ENCODE measurements around the gene MRPS27.

Gene MRPS27

DNA sequence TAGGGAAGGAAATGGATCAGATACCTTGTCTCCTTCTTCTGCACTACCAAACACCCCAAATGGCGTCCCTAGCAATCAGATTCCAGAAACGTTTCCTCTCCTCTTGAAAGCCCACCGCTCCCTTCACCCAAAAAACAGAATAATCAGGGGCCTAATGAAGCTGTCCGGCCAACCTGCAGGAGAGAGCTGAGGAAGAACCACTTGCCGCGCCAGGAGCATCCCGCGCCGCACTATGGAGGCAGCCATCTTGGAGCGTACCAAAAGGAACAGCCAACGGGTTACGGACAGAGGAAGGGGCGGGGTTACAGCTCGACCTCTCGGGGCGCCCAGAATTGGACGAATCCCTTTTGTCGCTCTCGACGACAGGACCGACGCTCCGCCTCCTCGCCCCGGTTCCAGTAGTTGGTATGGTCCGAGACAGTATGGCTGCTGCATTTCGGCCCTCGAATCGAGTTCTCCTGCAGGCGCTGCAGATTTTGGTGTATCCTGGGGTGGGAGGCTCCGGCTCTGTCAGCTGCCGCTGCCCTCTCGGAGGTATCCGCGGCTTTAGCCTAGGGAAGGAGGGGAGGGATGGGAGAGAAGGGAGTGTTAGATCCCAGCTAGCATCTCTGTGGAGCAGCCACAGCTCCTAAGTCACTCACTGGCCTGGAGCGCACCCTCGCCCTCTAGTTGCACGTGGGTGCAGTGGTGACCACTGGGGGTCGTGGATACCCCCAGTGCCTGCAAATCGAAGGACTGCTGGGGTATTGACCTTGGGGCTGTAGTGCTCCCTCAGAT, at the start of gene MRPS27, which contains the start of gene PTCD2:
Gene MRPS27, minus strand, starts transcription at position 265 of the 777 bp plus-strand sequence. Its CDS starts 19 bp downstream, at position 246.
Gene PTCD2, plus strand, starts transcription at position 398 of the 777 bp plus-strand sequence. Its CDS starts 10 bp downstream, at position 408.
- DNase-seq: peak; percentile 97

DNA sequence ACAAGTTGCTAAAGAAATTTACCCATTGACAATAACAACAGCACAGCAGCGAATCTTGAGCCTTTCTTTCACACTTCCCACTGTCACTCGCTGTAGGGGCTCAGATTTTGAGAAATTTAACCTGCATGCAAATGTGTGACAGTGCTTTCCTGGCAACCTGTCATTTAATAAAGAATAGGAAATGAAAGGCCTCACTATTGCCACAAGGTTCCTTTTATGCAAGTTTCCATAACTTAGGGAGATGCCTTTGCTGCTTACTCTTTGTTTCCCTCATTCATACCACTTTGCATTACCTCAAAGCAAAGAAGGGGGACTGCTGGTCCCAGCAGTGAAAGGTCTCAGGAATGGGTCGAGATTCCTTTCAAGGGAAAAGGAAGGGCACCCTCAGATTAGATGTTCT, 49.7 kb upstream of the MRPS27 start:
- no peak for DNase-seq

DNA sequence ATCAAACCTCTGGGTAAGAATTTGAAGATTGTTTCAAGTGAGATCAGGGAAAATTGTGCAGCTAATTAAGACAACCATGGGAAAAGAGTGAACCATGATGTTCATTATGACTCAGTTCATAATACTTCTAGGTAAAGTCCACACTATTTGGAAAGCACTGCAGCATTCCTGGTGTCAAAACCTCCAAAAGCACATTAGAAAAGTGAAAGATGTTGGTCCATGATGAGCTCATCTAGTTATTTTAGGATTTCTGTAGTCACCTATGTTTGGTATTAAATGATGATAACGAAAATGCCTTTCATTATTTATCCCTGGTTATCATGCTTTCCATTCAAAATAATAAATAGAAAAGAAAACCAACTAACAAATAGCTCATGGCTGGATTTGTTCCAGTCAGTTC, 49.3 kb upstream of the MRPS27 start:
- no peak for DNase-seq

DNA sequence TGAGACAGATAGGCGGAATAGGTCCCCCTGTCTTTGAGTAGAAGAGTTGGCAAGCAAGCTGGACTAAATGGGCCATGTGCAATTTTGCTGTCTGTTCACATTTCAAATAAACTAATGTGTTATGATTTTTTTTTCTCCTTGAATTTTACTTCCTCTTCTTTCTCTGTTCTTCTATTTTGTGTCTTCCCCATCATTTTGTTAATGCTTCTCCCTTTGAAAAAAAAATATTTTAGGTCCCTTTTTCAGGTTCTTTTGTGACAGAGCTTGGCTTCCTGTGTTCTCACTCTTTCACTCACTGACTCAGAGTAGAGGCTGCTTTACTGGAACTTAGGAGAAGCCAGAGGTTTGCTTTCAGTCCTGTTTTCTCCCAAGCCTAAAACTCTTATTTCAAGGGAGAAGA, 48.2 kb upstream of the MRPS27 start:
- no peak for DNase-seq

DNA sequence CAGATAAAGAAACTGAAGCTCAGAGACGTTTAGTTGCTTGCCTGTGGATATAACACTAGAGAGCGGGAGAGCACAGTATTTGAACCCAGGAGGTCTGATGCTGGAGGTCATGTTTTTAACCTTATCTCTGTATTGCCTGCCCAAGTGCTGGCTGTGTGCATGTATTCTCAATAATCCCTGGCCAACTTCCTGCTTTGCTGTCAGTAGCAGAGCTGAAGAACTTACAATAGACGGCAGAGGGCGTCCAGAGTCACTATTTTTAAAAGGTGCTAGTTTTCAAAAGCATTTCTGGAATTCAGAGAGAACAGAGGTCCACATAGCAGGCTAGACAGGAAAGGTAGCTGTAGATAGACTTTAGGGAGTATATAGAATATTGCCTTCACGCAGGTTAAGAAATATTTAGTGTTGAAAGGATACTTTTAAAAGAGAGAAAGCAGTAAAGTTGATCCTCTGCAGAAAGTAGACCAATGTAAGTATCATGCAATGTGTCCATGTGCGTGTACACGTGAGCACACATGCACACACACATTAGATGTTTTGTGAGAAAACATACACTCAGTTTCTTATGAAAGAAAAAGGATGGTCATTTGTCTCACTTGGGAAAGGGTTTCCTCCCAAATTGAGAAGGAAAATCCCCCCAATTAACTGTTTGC, 46.4 kb upstream of the MRPS27 start:
- peak; percentile 39 for DNase-seq

DNA sequence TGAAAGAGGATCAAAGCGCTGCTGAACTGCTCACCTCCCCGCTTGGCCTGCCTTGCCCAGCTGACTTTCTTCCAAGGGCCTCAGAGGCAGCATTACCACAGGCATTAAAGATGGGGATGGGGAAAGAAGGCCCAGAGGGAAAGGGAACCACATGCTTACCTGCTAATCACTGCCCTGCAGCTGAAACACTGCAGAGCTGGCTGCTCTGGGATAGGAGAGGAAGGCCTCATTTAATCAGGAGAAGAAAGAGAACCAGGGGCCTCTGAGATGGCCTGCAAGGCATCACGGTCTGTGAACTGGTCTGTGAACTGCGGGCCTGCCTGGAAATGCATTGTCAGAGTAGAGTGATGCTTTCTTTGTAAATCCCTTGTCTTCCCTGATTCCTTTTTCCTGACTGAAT, 44.9 kb upstream of the MRPS27 start:
- DNase-seq: no peak

DNA sequence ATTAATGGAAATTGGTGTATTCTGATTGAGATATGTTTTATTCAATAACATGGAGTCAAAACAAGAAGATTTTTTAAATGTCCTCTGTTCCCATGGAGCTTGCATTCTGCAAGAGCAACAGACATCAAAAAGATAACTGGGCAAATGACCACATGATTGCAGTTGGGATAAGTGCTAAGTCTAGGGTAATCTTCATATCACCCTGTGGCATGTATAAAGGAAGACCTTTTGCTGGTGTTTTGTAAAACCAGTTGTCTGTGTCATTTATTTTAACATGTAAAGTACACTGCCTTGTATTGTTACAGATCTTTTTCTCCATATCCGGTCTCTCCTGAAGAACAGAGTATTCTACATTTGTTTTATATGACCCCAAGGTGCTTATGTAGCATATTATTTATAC, 44.1 kb upstream of the MRPS27 start:
- no peak for DNase-seq

DNA sequence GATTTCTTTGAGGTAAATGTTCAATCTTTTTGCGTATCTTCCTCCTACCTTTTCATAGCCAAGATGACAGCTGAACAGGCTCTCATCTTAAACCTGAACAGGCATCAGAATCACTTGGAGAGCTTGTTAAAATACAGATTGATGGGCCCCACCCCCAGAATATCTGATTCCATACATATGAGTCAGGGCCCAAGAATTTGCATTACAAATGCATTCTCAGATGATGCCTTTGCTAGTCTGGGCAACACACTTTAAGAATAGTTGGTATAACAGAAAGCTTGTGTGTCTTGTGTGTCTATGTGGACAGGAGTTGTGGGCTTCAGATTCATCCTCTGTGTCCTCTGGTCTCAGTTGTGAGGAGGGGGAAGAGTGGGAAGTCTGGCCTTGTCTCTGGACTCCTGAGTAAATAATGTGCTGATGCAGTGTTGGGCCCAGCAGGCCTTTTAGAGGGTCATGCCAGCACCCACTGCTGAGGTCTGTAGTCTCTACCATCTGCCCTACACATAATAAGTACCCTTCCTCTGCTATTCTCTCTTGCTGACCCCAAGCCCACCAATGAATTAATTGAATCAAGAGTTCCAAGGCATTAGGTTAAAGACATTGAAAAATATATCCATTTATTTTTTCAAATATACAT, 43.2 kb upstream of the MRPS27 start:
- DNase-seq: no peak

DNA sequence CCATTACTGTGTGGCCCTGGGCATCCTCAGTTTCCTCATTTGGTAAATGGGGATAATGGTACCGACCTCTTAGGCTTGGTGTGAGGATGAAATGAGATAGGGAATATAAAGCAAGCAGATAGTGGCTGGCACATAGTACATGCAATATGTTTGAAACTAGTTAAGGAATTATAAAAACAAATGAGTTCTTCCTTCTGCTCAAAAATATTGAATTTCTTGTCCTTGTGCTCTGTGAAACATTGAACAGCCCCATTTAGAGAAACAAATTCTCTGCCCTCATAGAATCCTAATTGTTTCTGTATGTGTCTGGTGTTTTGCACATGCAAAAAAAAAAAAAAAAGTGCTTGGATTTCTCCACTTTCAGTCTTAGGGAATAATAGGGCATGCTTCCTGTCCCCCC, 39.8 kb upstream of the MRPS27 start:
- no peak for DNase-seq

DNA sequence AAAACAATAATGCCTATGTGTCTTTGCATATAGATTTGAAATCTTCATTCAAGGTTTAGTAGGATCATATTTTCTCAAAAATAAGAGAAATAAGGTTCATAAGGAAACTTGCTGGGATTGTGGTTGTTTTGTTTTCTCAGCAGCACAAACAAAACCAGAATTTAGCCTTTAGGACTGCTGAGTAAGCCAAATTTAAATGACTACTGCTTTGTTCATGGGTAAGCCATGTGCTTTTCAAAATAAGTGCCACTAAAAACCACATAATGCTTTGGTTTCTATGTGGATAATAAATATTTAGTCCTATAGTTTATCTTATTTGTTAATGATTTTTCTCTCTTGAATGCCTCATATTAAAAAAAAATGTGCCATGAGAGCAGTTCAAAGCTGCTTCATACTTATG, 38.9 kb upstream of the MRPS27 start:
- DNase-seq: no peak

DNA sequence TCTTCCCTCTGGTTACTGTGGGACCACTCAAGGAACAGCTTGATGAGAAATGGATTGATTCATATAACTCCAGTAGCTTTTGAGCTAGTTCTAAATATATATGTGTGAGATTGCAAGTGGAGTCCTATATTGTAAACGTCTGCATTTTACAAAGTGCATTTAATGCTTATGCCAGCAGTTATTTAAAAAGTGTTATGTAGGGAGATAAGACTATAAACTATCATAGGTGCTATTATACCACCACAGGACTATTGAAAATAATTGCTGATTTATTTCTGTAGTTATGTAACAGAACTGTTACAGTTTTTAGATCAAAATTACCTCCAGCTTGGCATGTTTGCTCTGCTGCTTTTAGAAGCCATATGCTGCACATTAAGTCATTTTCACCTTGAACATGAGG, 36.3 kb upstream of the MRPS27 start:
- no peak for DNase-seq

DNA sequence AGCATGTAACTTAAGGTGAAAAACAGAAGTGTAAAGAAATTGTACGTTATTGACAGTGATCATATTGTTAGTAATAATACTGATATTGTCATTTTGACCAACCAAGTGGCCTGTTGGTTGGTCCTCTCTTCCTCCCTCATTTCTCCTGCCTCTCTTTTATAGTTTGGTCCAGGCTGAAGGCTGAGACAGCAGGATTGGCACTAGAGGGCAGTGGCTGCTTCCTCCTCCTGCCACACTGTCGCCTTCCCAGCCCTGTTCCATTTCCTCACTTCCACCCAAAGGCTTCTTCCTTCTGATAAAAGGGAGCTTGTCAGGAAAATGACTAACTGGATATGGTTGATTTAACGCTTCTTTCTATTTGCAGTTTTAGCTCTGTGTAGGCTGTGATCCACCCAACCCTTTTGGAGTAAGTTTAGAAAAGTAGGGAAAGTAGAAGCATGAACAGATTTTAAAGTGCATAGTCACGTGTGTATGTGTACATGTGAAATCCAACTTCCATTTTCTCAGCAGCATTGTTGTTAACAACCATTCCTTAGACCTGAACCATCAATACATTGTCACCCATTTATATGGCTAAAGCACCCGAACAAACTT, 35.8 kb upstream of the MRPS27 start:
- no peak for DNase-seq

DNA sequence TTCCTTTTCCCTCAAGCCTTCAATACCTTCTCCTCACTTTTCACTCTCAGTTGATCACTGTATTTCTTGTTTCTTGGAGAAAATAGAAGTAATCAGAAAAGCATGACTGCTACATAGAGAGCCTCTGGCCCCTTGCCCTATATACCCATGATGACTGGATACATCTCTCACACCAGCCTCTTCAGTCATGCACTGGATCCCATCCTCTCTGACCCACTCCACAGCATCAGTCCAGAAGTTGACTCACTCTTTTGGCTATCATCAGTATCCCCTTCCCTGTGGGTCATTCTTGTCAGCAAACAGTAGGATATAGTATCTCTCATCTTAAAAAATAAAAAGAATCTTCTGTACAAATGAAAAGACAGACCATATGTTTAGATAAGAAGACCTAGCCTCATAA, 33.0 kb upstream of the MRPS27 start:
- DNase-seq: no peak

DNA sequence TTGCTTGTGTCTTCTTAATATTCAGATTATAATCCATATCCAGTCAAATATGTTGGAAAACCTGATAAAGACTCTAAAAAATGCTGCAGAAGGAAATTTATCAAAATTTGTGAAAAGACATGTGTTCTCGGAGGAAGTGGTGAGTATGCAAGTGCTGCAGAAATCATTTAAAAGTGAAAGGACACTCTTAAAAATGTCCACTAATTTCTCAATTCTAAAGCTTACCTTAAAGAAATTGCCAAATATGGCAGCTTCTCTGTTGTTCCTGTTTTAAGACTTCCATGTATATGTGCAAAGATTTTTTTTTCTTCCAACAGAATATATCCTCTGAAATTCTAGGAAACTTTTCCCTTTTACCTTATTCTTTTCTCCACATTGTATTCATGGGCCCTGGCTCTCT, 32.6 kb upstream of the MRPS27 start:
- DNase-seq: no peak

DNA sequence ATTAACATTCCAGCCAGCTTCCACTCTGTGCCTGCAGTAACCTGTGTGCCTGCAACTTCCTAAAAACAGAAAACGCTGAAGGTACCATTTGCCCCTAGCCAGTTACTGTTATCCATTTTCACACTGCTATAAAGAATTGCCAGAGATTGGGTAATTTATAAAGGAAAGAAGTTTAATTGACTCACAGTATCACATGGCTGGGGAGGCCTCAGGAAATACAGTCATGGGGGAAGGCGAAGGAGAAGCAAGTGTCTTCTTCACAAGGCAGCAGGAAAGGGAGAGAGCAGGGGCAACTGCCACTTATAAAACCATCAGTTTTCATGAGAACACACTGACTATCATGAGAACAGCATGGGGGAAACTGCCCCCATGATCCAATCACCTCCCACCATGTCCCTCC, 31.3 kb upstream of the MRPS27 start:
- no peak for DNase-seq

DNA sequence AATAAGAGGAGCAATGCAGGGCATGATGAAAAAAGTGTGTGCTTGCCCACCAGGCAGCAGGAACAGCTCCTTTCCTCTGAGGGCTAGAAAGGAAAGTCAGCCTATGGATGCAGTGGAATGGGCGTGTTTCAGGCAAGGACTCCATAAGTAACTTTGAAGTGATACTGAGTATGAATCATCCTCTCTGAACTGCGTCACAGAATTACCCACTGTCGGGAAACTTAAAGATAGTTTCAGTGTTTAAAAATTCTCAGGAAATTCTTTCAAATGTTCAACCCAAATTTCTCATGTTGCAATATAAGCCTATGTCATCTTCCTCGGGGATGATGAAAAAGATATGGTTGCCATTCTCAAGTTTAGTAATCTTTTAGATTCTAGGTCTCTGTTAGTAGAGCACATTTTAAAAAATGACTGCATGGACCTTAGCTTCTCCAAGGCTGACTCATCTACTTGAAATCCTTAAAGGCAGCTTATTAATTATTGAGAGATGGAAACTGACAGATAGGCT, 27.8 kb upstream of the MRPS27 start:
- no peak for DNase-seq

DNA sequence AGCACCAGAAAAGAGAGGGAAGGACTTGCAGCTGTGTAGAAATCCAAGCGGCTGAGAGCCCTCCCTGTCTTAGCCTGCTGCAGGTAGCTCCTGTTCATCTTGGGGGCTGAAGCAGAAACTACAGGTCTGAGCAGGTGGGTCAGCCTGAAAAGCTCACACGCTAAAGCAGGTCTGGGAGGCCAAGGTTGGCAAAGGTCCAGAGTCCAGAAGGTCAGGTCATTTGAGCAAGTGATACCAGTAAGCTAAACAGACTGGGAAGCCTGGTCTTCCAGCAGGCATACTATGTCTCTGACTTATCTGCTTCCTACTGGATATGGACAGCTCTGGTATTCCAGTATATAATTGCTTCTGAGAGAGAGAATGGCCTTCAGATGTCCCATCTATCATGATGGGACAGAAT, 26.4 kb upstream of the MRPS27 start:
- no peak for DNase-seq

DNA sequence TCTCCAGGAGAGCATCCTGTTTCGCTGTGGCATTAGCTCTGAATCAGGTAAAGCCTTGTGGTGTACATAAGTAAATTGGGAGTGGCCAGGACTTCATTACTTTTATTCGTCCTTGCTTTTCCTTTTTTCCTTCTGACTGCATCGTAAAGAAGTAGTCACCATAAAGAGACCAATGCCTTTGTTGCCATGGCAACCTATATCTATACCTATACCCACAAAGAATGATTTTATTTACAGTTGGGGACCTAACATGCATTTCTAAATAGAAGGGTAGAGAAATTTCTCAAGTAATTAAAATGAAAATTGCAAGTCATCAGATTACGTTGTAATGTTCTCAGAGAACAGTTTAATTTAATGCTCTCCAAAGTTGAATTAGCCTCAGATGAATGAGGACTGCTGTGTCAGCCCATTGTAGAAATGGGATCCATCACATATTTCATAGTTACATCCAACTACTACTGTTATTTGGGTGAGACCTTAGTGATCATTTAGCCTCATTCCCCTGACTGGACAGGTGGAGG, 18.7 kb upstream of the MRPS27 start:
- DNase-seq: no peak

DNA sequence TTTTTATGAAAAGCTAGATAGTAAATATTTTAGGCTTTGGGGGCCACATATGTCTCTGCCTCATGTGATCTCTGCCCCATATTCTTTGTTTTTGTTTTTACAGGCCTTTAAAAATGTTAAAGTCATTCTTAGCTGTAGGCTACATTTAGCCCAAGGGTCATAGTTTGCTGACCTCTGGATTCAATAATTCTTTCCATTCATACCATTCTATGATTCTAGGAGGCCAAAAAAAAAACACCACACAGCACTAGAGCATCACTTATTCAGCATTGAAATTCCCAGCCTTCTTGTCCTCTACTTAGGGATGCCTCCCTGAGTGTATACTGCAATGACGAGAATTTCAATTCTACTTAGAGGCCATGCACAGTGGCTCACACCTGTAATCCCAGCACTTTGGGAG, 17.1 kb upstream of the MRPS27 start:
- no peak for DNase-seq

DNA sequence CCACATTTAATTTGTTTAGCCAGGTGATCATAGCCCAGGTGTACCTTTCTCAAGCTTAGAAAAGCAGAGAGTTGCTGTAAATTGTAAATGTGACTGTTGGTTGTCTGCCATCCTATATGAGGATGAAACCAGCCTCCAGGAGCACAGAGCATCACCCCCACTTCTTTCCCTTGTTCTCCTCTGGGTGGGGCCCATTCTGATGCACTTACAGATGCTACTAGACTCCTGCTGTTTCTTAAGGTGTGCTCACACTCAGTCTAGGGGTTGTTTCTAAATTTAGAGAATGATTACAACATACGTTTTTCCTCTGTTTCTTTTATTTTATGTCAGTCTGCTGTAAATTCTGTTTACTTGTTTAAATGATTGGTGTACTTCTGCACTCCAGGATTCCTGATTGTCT, 10.7 kb upstream of the MRPS27 start:
- no peak for DNase-seq

DNA sequence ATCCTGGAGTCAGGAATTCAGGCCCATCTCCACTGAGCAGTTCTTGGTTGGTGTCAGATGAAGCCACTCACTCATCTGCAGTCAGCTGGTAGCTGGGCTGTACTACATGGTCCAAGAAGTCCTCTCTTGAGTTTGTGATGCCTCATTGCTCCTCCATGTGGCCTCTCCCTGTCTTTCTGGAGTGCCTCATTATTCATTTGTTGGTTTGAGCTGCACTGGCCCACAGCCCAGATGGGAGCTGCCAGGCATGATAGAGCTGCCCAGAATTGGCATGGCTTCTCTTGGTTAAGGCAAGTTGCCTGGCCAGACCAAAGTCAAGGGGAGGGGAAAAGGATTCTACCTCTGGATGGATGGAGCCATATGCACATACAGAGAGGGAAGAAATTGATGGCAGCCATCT, 8.1 kb upstream of the MRPS27 start:
- no peak for DNase-seq

DNA sequence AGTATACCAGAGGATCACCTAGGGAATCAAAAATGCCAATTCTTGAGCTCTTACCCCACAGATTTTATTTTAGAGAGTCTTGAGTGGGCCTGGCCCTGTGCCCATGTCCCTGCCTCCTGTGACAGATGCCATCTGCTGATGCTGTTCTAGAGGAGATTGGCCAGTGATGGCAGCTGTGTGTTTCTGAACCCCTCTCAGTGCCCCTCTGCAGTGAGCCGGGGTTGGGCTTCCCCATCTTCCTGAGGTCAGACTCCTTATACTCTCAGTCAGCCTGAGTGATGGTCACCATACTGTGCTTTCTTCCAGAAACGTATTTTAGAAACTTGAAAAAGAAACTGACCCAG, 6.2 kb upstream of the MRPS27 start:
- DNase-seq: no peak

DNA sequence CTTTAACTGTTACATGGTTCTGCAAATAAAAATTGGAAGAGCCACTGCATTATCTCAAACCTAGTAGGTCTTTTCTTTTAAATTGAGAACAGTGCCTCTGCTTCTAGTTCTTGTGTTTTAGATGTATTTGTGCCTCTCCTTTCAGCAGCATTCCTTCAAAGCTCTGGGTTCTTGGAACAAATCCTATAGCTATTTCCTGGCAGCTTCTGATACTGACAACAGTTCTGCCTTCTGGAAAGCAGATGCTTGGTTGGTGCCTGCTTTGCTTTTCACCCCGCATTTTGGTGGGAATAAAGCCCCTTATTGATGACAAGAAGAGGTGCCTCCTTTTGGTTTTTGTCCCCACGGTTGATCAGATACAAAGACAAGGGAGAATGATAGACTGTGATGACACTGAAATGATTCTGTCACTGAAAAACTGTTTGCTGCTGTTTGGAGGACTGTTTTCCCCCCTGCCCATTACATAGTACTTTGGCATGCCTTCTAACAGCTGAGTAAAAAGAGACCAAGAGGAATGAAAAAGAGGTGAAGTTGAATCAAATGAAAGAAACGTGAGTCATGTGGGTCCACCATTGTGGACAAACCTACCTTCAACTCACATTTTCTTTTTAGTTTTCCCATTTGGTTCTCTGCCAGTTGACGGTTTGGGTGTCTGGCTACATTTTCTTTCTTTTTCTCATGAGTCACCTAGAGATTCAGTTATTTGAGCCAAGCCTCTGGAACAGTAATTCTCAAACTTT, 5.7 kb upstream of the MRPS27 start:
- no peak for DNase-seq

Data from CD4-positive, alpha-beta T cell treated with Interleukin-10 for 1 hour (primary cell).